Kidney epithelial cell (primary cell): Measurements from ENCODE around the gene CASKIN2. TPM values are rescaled to one million over a fixed set of nuclear protein-coding genes. Genes with fewer than 3 reads are reported as not detected.

ENCODE experiments used
- DNase-seq: peaks from one replicate; pipeline ENCODE4 v3.0.0-alpha.2; 2010; ENCODE audit warnings: low read depth
- H3K27me3 ChIP-seq: 2 replicates; pipeline ENCODE4 v1.6.0; 2011; ENCODE audit warnings: low read length; ENCODE audit not compliant: control insufficient read depth, insufficient read depth
- H3K36me3 ChIP-seq: 2 replicates; pipeline ENCODE4 v1.5.1; 2011; ENCODE audit warnings: low read length; ENCODE audit not compliant: control insufficient read depth, insufficient read depth
- H3K4me3 ChIP-seq: 2 replicates; pipeline ENCODE4 v1.5.1; 2011; ENCODE audit warnings: low read depth, mild to moderate bottlenecking, control low read depth, low read length
- CTCF ChIP-seq: IDR thresholded peaks from 2 replicates; pipeline ENCODE4 v1.5.1; 2011; ENCODE audit warnings: mild to moderate bottlenecking, moderate library complexity, low read length, control low read depth, inconsistent platforms; ENCODE audit not compliant: insufficient read depth, poor library complexity, severe bottlenecking
- total RNA-seq: library from RNA; depleted of rRNA; stranded (reverse); fragments of >200 nt; gene quantifications from 2 replicates; pipeline ENCODE4 v1.2.3, GENCODE V29; 2015

Gene CASKIN2
- total RNA-seq, 1 donor from 2014 or later = 14.7 TPM

GRCh38 chr17:75499313-75500022 lies 15.9 kb downstream of the CASKIN2 start:
- H3K27me3 ChIP-seq = no peaks in the 10 kb centered on the region
- peaks cover 1% of the 10 kb centered on the region for H3K36me3 ChIP-seq
- no peak for DNase-seq
- H3K4me3 ChIP-seq = no peak overlapping the region
- no peak for TF ChIP-seq CTCF

DNA sequence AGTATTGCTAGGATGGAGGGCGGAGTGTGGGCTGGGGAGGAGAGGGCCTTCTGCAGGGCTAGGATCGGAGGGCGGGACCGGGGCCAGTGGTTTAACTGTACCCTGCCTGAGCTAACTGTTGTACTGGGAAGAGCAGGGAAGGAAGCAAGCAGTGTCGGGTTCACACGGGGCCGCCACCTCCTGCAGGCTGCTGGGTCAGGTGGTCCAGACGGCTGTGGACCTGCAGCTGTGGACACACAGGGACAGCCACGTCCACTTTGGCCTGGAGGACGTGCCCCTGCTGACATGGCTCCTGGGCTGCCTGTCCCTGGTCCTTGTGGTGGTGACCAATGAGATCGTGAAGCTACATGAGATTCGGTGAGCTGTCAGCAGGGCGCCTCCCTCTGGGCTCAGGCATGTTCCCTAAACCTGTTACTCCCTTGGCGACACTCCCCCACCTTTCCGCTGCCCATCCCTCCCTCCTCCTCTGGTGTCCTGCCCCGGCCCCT lies 16.6 kb downstream of the CASKIN2 start:
- no peak for TF ChIP-seq CTCF
- no peak for DNase-seq
- Histone ChIP-seq H3K36me3 (peaks cover 1% of the 10 kb centered on the region), H3K4me3 (no peak overlapping the region), H3K27me3 (no peaks in the 10 kb centered on the region)

- Histone ChIP-seq H3K27me3 (no peaks in the 10 kb centered on the region), H3K36me3 (peaks cover 1% of the 10 kb centered on the region), H3K4me3 (no peak overlapping the region)
- no peak for DNase-seq
- no peak for TF ChIP-seq CTCF
Measured at GRCh38 chr17:75498039-75498725, 17.2 kb downstream of the CASKIN2 start.

DNA sequence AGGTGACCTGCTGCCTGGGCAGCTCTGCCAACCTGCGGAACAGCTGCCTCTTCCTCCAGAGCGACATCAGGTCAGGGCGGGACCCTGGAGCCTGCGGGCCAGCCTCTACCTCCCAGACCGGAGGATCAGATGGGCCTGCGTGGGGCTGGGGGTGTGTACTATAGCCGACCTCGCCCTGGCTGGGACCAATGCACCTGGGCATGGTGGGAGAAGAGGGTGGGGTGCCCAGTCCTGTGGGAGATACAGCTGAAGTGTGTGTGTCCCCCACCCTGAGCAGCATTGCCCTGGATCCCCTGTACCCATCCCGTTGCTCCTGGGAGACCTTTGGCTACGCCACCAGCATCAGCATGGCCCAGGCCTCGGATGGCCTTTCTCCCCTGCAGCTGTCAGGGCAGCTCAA lies 19.3 kb downstream of the CASKIN2 start:
- DNase-seq = no peak
- no peak overlapping the region for H3K4me3 ChIP-seq
- peaks cover 1% of the 10 kb centered on the region for H3K36me3 ChIP-seq
- H3K27me3 ChIP-seq = no peaks in the 10 kb centered on the region
- no peak for TF ChIP-seq CTCF

DNA sequence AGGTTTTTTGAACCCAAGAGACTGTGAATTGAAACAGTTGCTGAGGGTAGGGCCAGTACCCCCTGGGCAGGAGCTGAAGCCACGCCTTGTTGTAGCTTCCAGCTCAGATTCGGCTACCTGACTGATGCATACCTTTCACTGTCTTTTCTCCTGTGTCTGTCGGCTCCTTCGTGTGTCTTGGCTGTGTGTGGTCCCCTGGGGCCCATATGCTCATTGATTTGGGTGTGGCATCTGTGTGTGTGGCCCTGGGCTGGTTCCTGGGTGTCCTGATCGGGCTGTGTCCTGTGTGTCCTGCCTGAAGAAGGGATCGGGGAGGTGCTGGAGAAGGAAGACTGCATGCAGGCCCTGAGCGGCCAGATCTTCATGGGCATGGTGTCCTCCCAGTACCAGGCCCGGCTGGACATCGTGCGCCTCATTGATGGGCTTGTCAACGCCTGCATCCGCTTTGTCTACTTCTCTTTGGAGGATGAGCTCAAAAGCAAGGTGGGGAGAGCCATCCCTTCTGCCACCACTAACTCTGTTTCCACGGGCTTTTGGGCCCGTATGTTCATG lies 20.9 kb downstream of the CASKIN2 start:
- Histone ChIP-seq H3K36me3 (peaks cover 1% of the 10 kb centered on the region), H3K27me3 (no peaks in the 10 kb centered on the region), H3K4me3 (no peak overlapping the region)
- no peak for TF ChIP-seq CTCF
- DNase-seq = no peak
